Mucosa of rectum (tissue), 2 donors: Measurements from ENCODE around the gene CTAG2.
"Not testable (repeated sequence)": the region's sequence is repeated elsewhere in the genome, so short reads cannot be mapped to it uniquely, and the experiment has no call there.

ENCODE experiments used
- H3K27ac ChIP-seq, 2 donors: one replicate each; pipeline ENCODE4 v1.7.0; 2013; ENCODE audit warnings: inconsistent platforms in 2 of 2, low read depth in 2 of 2, low read length in 2 of 2
- H3K27me3 ChIP-seq, 2 donors: one replicate each; pipeline ENCODE4 v1.7.0; 2013; ENCODE audit warnings: low read length in 2 of 2; ENCODE audit not compliant: control insufficient read depth in 2 of 2, insufficient read depth in 2 of 2
- H3K36me3 ChIP-seq, 2 donors: one replicate each; pipeline ENCODE4 v1.7.0; 2013; ENCODE audit warnings: low read length in 2 of 2; ENCODE audit not compliant: control insufficient read depth in 2 of 2, insufficient read depth in 2 of 2
- H3K4me1 ChIP-seq, 2 donors: one replicate each; pipeline ENCODE4 v1.7.0; 2013; ENCODE audit warnings: low read length in 2 of 2, mild to moderate bottlenecking in 1 of 2; ENCODE audit not compliant: control insufficient read depth in 2 of 2, insufficient read depth in 2 of 2
- H3K4me3 ChIP-seq, 2 donors: one replicate each; pipeline ENCODE4 v1.7.0; 2013; ENCODE audit warnings: low read length in 2 of 2
- H3K9ac ChIP-seq, 2 donors: one replicate each; pipeline ENCODE4 v1.7.0; 2013; ENCODE audit warnings: low read length in 2 of 2, low read depth in 1 of 2, mild to moderate bottlenecking in 1 of 2
- H3K9me3 ChIP-seq, 2 donors: one replicate each; pipeline ENCODE4 v1.7.0; 2013; ENCODE audit warnings: low read length in 2 of 2; ENCODE audit not compliant: control insufficient read depth in 2 of 2
- donor health status: healthy.
- donor health status: Normal muscosa, but diverticular disease.

The CTAG2 gene

DNA sequence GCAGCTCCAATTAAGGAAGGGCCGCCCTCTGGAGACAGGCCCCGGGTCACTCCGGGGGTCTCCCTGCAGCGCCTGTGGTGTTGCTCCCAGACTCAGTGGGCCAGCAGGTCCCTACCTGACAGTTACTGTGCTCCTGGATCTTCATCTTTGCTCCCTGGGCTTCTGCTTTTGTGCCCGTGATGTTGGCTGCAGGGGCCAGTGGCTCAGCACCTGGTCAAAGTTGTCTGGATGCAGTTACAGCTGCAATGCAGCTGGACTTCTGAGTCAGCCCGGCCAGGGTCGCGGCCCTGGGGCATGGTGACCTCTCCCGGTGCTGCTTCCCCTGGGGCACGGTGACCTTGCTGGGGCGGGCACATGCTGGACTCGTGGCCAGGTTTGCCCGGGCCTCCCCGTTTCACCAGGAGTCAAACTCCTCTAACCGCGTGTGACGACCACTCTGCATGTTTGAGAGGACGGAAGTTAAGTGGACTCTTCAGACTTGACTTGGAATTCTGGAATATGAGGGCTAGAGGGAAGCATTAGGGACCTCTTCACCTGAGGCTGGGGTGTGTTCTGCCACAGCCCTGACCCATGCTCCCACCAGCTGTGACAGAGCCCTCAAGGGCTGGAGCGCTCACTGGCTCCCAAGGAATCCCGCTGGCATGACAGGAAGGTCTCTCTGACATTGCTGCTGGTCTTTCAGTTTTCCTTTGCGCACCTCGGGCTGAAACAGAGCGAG is 3.7 kb downstream of the CTAG2 start:
- no peak overlapping the region for H3K4me3 ChIP-seq
- H3K9ac ChIP-seq = no peak overlapping the region
- H3K27me3 ChIP-seq = no peaks in the 10 kb centered on the region
- H3K9me3 ChIP-seq = no peaks in the 10 kb centered on the region
- H3K27ac ChIP-seq = no peak overlapping the region
- no peaks in the 10 kb centered on the region for H3K4me1 ChIP-seq
- no peaks in the 10 kb centered on the region for H3K36me3 ChIP-seq

DNA sequence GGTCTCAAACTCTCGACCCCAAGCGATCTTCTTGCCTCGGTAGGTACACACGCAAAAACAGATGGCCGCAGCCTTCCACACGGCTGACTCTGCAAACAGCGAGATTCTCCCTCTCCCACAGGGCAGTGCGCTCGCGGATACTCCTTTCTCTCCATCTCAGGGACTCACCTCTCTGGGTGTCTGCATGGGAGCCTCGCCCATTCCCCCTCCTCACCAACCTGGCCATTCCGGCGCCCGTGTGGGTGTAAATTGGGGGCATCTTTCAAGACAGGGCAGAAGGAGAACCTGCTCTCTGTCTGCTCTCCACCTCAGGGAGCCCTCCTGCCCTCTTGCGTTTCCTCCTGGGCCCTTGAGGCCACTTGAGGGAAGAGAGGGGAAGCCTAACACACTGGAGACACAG is 4.4 kb downstream of the CTAG2 start:
- Histone ChIP-seq H3K9me3 (no peaks in the 10 kb centered on the region), H3K36me3 (no peaks in the 10 kb centered on the region), H3K27ac (no peak overlapping the region), H3K4me3 (no peak overlapping the region), H3K9ac (no peak overlapping the region), H3K4me1 (no peaks in the 10 kb centered on the region), H3K27me3 (no peaks in the 10 kb centered on the region)

DNA sequence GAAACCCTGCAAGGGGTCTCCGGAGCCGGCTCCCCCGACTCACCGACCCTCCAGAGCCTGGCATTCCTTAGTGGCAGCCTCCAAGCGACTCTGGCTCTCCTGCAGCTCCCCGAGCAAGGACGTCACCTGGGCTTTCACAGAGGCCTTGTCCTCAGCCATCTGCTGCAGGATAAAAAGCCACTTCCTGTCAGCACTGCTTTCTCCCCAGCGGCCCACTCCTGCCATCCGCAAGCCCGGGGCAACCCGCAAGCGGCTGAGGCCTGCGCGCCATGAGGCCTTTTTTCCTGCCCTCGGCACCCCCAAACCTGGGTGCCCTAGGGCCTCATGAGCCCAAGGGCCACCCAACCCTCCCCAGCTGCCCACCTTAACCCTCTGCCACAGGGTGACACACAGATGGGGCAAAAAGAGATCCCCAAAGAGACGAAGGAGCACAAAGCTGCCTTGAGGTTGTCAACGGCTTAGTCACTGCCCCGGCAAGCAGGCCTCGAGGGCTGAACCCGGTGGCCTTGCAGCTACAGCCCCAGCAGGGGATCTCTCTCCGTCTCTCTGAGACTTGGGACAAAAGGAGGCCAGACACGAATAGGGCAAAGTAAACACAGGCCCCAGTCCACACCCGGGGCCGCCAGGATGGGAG is 7.5 kb downstream of the CTAG2 start:
- not testable (repeated sequence) for H3K27ac ChIP-seq, H3K9me3 ChIP-seq, H3K4me3 ChIP-seq, H3K36me3 ChIP-seq, H3K27me3 ChIP-seq, H3K4me1 ChIP-seq, H3K9ac ChIP-seq

DNA sequence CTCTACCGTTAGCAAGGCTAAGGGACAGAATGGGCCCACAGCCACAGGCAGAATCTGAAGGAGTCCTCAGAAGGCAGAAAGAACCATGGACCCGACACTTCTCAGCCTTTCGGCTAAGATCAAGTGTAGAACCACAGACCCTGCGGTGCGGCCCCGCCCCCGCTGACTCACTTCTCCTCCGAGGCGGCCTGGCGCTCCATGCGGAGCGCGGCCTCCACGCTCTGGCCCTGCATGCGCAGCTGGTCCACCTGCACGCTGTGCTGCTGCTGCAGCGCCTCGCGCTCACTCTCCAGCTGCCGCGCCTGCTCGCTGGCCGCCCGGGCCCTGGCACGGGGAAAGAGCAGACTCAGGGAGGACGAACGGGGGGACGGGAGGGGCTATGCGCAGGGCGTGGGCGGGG is 9.7 kb downstream of the CTAG2 start:
- not testable (repeated sequence) for H3K27ac ChIP-seq, H3K36me3 ChIP-seq, H3K27me3 ChIP-seq, H3K9me3 ChIP-seq, H3K4me3 ChIP-seq, H3K9ac ChIP-seq, H3K4me1 ChIP-seq

DNA sequence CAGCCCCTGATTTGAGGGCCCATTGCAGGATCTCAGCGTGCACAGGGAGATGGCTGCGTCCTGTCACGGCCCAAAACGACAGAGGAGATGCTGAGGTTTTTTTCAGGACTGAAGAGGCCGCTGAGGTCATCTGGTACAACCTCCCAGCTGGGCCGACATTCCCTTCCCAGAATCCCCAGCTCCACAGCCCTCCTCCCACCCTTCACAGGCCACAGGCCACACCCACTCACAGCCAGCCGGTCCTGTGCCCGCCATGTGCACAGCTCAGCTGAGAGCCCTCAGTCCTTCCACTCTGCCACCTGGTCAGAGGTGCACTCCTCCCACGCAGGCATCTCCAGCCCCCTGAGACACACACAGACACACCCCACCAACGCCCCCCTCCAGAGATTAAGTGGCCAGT is 11.6 kb downstream of the CTAG2 start:
- H3K27me3 ChIP-seq, H3K27ac ChIP-seq, H3K9me3 ChIP-seq, H3K4me1 ChIP-seq, H3K4me3 ChIP-seq, H3K36me3 ChIP-seq, H3K9ac ChIP-seq: not testable (repeated sequence)

DNA sequence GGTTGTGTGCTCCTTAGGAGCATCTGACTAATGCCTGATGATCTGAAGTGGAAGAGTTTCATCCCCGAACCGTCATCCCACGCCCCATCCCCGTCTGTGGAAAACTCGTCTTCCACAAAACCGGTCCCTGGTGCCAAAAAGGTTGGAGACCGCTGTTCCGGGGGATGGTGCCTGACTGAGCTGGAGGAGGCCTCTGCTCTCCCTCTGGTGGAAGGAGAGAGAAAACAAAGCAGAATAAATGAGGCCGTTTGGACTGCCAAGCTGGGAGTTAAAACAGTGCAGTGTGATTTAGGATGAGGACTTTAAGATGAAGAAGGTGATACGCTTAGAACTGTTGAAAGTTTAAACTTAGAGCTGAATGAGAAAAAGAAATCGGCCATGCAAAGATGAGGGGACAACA is 19.7 kb downstream of the CTAG2 start:
- H3K9ac ChIP-seq, H3K36me3 ChIP-seq, H3K9me3 ChIP-seq, H3K4me1 ChIP-seq, H3K27ac ChIP-seq, H3K27me3 ChIP-seq, H3K4me3 ChIP-seq: not testable (repeated sequence)

DNA sequence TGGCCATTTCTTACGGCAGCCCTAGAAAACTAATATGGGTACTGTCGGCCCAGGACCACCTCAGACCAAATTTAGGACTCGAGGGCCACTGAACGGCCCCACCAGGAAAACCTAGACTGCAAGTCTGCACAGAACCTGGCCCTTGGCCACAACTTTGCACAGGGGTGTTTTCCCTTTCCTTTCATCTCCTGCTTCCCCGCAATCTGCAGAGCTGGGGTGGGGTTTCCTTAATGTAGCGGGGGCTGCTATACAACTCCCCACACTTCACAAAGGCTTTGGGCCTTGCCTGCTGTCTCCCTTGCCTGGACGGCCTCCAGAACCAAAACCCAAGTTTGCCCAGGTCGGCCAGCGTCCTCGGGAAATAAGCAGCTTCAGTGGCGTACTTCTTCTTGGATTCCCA is 22.4 kb downstream of the CTAG2 start:
- H3K4me3 ChIP-seq, H3K36me3 ChIP-seq, H3K9me3 ChIP-seq, H3K9ac ChIP-seq, H3K27me3 ChIP-seq, H3K27ac ChIP-seq, H3K4me1 ChIP-seq: not testable (repeated sequence)

DNA sequence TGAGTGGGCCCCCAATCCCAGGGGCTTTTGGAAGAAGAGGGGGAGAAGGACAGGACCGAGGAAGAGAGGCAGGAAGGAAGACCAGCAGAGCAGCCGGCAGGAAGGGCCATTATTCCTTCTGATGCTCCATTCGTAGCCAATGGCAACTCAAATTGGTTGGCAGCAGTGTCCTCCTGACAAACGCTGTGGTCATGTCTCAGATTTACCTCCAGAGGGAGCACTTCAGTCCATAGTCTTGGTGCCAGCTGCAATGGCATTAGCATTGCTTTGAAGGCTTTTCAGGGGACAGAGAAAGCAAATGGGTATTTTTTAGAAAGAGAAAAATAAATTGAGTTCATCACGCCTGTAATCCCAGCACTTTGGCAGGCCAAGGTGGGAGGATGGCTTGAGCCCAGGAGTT is 24.4 kb downstream of the CTAG2 start:
- H3K27me3 ChIP-seq, H3K4me3 ChIP-seq, H3K4me1 ChIP-seq, H3K9ac ChIP-seq, H3K9me3 ChIP-seq, H3K36me3 ChIP-seq, H3K27ac ChIP-seq: not testable (repeated sequence)

DNA sequence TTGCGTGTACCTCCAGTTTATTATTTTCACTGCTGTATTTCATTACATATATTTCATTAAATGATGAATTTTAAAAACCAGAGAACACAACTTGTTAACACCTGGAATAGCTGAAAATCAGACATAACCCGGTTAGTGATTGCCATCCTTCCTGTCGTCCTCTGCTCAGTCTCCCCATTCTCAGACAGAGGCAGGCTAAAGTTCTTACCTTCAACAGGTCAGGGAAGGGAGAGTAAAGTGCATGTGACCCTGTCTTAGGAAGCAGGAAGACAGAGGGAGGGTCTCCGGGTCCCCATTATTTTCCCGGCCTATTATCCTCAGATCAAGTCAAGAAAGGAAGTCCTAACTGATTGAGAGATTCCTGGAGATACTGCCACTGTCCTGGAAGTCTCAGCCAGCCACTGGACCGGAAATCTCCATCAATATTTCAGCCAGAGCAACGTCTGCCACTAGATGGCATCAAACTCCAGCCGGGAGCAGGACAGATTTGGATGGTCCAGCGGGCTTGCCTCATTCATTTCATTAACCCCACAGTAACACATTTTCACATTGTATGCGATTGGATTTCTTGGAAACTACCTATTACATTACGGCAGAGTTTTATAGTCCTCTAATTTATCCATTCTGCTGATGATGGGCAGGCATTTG is 32.5 kb downstream of the CTAG2 start:
- H3K4me1 ChIP-seq, H3K9ac ChIP-seq, H3K27me3 ChIP-seq, H3K27ac ChIP-seq, H3K36me3 ChIP-seq, H3K4me3 ChIP-seq, H3K9me3 ChIP-seq: not testable (repeated sequence)

DNA sequence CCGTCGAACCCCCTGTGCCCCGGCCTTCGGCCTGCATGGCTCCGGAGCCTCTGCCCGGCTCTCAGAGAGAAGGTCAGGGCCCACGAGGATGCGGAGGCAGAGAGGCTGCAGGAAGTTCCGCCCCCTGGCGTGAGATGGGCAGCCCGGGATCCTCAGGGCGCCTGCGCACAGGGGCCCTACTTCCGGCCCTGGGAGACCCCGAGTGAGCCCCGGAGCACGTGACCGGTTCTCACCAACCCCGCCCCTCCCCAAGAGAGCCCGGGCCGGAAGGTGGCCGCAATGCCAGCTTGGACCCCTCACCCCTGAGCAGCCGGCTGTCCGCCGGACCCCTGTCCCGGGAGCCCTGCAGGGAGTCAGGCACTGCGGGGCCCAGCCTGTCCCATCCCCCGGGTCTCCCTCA is 34.2 kb downstream of the CTAG2 start, which contains the start of gene CTAG1B:
Gene CTAG1B, minus strand, starts transcription at position 101 of the 400 bp plus-strand sequence. Its CDS starts 64 bp downstream, at position 37.
- not testable (repeated sequence) for H3K27ac ChIP-seq, H3K4me3 ChIP-seq, H3K27me3 ChIP-seq, H3K9me3 ChIP-seq, H3K4me1 ChIP-seq, H3K9ac ChIP-seq, H3K36me3 ChIP-seq
